Measurements from ENCODE around the gene GGCT. TPM values are rescaled to one million over a fixed set of nuclear protein-coding genes. Genes with fewer than 3 reads are reported as not detected.

GGCT gene
- total RNA-seq, 1 donor from 2014 or later: 80.3 TPM

DNA sequence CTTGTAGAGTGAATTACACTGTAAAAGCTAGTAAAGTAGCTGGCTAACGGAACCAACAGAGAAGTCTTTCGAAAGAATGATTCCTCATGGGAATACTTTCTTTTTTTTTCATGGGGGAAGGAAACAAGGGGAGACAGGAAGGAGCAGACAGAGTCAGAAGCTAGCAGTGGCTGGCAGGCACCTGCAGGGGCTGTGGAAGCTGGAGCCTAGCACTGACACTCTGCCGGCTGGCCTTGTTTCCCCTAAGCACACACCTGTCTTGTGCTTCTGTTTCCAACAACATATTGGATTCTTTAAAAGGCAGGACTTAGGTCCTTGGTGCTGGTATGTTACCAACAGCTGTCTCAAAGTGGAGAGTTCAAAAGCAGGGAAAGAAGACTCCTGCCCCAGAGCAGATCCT lies 50.7 kb downstream of the GGCT start:
- intact Hi-C loops (cut with micrococcal nuclease): no loop called here
- H3K27me3 Mint-ChIP-seq: no peaks in the 10 kb centered on the region
- no peak for DNase-seq
- peaks cover 3% of the 10 kb centered on the region for H3K4me1 Mint-ChIP-seq
- H3K9me3 Mint-ChIP-seq: no peaks in the 10 kb centered on the region
- no peak overlapping the region for H3K27ac Mint-ChIP-seq
- no peak overlapping the region for H3K4me3 Mint-ChIP-seq
- peaks cover 24% of the 10 kb centered on the region for H3K36me3 Mint-ChIP-seq (ENCODE audit: low read depth)

DNA sequence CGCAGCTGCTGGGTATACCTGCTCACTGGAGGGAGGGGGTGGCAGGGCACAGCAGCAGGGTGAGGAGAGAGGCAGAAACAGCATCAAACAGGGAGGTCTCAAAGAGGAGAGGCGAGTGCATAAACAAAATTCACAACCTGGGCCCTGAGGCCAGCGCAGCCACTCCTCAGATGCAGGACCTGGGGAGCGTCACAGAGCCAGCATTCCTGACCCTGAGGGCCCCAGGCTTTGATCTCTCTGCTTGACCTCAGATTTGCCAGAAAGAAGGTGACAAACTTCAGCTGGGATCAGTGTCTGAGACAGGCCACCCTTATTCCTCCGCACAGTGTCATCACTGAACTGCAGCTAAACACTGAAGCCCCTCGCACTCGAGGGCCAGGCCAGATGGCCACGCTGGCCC lies 51.6 kb downstream of the GGCT start:
- Mint-ChIP-seq H3K9me3 (no peaks in the 10 kb centered on the region), H3K27ac (no peak overlapping the region), H3K4me3 (no peak overlapping the region), H3K4me1 (peaks cover 3% of the 10 kb centered on the region), H3K36me3 (ENCODE audit: low read depth) (peaks cover 20% of the 10 kb centered on the region), H3K27me3 (no peaks in the 10 kb centered on the region)
- no peak for DNase-seq
- intact Hi-C loops (cut with micrococcal nuclease): no loop called here

DNA sequence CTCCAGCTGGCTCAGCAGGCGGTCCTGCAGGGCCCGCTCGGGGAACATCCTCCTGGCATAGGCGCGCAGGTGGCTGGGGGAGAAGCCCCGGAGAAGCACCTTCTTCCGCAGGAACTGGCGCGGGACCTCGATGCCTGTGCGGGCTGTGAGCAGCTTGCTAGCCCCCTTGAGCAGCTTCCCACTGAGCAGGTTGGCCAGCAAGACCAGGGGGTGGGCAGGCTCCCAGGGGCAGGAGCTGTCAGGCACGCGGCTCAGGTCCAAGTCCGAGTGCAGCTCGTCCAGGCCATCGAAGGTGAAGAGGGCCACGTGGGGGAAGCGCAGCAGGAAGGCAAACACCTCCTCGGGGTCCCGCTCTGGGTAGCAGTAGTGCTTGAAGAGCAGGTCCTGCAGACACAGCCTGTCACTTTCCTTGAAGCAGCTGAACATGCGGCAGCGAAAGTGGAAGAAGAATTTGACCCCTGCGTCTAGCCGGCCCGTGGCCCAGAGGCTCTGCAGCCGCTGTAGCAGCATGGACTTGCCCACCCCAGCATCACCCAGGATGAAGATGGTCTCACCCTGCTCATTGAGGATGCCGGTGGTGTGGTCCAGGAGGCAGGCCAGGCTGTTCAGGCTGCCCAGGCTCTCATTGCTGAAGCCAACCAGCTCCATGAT lies 52.2 kb downstream of the GGCT start:
- no peak for DNase-seq
- Mint-ChIP-seq H3K36me3 (ENCODE audit: low read depth) (peaks cover 20% of the 10 kb centered on the region), H3K27me3 (no peaks in the 10 kb centered on the region), H3K4me3 (no peak overlapping the region), H3K9me3 (no peaks in the 10 kb centered on the region), H3K27ac (no peak overlapping the region), H3K4me1 (peaks cover 3% of the 10 kb centered on the region)
- intact Hi-C loops (cut with micrococcal nuclease): no loop called here

DNA sequence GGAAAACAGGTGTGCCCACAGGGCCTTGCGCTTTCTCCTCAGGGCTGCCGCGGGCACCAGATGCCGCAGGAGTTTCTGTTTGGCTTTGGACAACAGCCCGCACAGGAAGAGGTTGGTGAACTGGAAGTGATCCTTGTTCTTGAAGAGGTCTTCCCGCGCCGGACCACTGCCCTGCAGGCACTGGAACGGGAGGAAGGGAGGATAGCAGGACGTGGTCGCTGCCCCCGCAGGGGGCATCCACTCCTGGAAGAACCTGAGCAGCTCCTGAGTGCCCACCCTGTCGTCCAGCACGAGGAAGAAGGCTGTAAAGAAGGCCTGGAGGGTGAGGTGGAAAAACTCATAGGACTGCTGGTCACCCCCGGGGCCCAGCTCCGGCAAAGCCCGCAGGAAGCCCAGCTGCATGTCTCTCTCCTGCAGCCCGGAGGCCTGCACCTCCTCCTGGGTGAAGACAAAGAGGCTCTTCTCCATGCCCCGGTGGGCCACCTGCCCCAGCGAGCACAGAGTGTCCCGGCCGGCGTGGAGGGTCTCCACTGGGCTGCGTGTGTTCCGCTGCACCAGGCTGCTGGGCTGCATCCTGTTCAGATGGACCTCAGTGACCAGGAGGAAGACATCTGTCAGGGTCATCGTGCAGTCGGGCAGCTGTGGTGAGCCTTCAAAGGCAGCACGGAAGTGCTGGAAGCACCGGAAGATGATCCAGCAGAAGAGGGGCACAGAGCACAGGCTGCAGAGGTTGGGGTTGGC lies 52.9 kb downstream of the GGCT start:
- Mint-ChIP-seq H3K36me3 (ENCODE audit: low read depth) (peaks cover 19% of the 10 kb centered on the region), H3K27ac (no peak overlapping the region), H3K4me3 (no peak overlapping the region), H3K9me3 (no peaks in the 10 kb centered on the region), H3K27me3 (no peaks in the 10 kb centered on the region), H3K4me1 (peaks cover 3% of the 10 kb centered on the region)
- intact Hi-C loops (cut with micrococcal nuclease): no loop called here
- DNase-seq: no peak

DNA sequence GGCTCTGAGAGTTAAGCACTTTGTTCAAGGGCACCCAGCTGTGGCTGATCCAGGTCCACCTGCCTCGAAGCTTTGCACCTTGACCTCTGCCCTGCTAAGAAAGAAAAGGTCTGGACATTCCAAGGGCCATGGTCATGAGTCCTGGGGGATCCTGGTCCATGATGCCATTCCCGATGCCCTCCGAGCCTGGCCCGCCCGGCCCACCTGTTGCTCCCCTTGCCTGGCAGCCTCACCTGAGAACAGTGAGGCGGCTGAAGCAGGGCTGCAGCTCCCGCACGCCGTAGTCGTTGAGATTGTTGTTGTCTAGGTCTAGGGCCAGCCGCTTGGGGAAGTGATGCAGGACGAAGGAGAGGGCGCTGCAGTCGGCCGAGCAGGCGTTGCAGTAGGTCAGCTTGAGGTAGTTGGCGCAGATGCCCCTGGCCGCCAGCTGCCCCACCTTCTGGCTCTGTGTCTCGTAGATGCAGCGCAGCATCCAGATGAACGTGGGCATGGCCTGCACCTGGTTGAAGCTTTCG lies 53.6 kb downstream of the GGCT start:
- Mint-ChIP-seq H3K4me3 (no peak overlapping the region), H3K36me3 (ENCODE audit: low read depth) (peaks cover 17% of the 10 kb centered on the region)
- intact Hi-C loops (cut with micrococcal nuclease): no loop called here

DNA sequence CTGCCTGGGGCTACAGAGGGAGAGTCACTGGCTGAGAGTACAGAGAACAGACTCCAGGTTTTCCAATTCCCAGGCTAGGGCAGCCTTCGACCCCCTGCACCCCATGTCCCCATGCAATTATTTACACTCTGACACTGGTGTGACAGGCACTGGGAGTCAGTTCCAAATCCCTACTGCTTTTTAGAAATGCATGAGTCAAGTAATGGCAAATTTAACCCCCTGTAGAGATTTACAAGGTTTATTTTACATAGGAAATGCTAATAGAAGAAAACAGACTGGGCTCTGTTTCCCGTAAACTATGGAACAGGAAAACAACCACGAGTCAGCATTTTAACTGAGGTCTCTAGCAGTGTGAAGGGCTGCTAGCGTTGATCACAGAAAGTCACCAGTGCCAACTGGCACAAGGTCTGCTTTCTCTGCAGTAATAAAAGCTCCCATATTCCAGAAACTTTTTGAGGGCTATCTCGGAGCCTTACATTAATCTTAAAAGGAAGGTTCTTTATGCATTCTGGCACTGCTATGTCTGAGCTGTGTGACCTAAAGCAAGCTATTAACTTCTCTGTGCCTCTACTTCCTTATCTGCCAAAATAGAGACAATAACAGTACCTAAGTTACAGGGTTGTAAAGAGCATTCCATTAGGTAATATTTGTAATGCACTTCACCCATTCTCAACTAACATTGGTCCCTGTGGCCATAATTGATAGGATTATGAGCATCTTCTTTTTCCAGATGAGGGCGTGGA lies 54.2 kb downstream of the GGCT start:
- no peaks in the 10 kb centered on the region for H3K9me3 Mint-ChIP-seq
- no peak overlapping the region for H3K27ac Mint-ChIP-seq
- H3K4me3 Mint-ChIP-seq: no peak overlapping the region
- peaks cover 6% of the 10 kb centered on the region for H3K4me1 Mint-ChIP-seq
- no peaks in the 10 kb centered on the region for H3K27me3 Mint-ChIP-seq
- H3K36me3 Mint-ChIP-seq (ENCODE audit: low read depth): peaks cover 21% of the 10 kb centered on the region
- DNase-seq: no peak
- intact Hi-C loops (cut with micrococcal nuclease): no loop called here

More for the DNA sequence above, 53.6 kb downstream of the GGCT start:
- H3K9me3 Mint-ChIP-seq: no peaks in the 10 kb centered on the region
- peaks cover 4% of the 10 kb centered on the region for H3K4me1 Mint-ChIP-seq
- H3K27me3 Mint-ChIP-seq: no peaks in the 10 kb centered on the region
- no peak for DNase-seq
- no peak overlapping the region for H3K27ac Mint-ChIP-seq

DNA sequence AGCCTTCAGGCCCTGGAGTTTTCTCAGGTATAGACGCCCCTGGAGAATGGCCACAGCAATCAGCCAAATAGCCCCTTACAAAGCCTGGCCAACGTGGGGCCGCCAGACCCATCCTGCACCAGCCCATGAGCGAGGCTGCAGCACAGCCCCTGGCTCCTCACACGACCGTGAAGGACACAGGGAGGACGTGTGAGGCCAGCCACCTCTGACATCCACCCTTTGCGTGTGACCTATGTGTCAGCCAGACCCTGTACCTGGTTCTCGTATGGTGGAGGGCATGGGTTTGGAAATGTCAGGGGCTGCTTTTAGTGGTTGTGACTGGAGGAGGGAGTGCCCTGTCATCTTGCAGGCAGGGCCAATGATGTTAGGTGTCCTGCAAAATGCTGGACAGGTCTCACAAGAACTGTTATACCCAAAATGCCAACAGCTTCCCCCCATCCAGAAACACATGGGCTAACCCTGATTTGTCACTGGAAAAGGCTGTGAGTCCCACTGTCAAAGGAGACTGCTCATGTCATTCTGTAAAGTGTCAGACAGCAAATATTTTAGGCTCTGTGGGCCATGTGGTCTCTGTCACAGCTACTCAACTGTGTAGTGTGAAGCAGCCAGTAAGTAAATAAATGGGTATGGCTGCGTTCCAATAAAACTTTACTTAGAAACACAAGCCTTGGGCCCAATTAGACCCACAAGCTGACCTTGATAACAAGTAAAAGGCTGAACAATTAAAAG lies 56.0 kb downstream of the GGCT start:
- no peak overlapping the region for H3K27ac Mint-ChIP-seq
- no peaks in the 10 kb centered on the region for H3K27me3 Mint-ChIP-seq
- no peak overlapping the region for H3K4me3 Mint-ChIP-seq
- peaks cover 6% of the 10 kb centered on the region for H3K4me1 Mint-ChIP-seq
- intact Hi-C loops (cut with micrococcal nuclease): no loop called here
- no peaks in the 10 kb centered on the region for H3K9me3 Mint-ChIP-seq
- H3K36me3 Mint-ChIP-seq (ENCODE audit: low read depth): peaks cover 15% of the 10 kb centered on the region
- DNase-seq: no peak

DNA sequence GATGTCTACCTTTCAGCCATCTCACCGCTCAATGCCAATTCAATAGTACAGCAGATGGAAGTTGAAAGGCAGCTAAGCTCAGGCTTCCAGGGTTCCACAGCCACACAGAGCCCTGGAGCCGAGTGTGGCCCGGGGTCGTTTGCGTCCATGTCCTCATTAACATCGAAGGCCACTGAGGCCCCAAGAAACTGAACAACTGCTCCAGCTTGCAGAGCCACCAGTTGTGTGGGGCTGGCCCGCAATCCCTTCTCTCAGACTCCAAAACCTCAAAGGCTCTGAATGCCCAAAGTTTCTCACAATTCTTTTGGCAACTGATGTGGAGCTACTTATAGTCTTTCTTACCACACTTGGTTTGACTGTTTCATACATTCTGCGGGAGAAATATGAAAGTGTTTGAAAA lies 57.2 kb downstream of the GGCT start:
- H3K27me3 Mint-ChIP-seq: no peaks in the 10 kb centered on the region
- no peaks in the 10 kb centered on the region for H3K9me3 Mint-ChIP-seq
- peaks cover 6% of the 10 kb centered on the region for H3K4me1 Mint-ChIP-seq
- H3K36me3 Mint-ChIP-seq (ENCODE audit: low read depth): peaks cover 13% of the 10 kb centered on the region
- intact Hi-C loops (cut with micrococcal nuclease): no loop called here
- no peak overlapping the region for H3K27ac Mint-ChIP-seq
- no peak overlapping the region for H3K4me3 Mint-ChIP-seq
- DNase-seq: no peak

Other genes starting within 250 kb of the GGCT start
- gene ZNRF2, start 220.2 kb downstream of the GGCT start, total RNA-seq: 8.8 and 9.2 TPM in 2 replicates
- 11.6 and 12.9 TPM in 2 replicates for gene NOD1, start 26.0 kb downstream of the GGCT start, total RNA-seq
- 261 and 262 TPM in 2 replicates for gene GARS1, start 90.0 kb upstream of the GGCT start, total RNA-seq
- gene CRHR2, start 177.6 kb upstream of the GGCT start, total RNA-seq: not detected in 2 replicates
- not detected in 2 replicates for gene INMT, start 247.3 kb upstream of the GGCT start, total RNA-seq